OCI-LY7 (cell line): ENCODE results near the gene CTDNEP1. TPM values are rescaled to one million over a fixed set of nuclear protein-coding genes. Genes with fewer than 3 reads are reported as not detected.

Experiments
- BruUV-seq: library from RNA; stranded (reverse); fragments of 400-500 nt; replicated peaks from 2 replicates; lab custom pipeline; 2021; lab: Mats Ljungman, UMichigan
- CTCF ChIA-PET: fragments of 300-600 bp; sonication (Branson Sonifier 250); formaldehyde crosslinking; loops from one replicate; lab custom pipeline; 2022; ENCODE audit warnings: antibody characterized with exemption; ENCODE audit not compliant: unreplicated experiment; lab: Charles Lee
- POLR2A ChIA-PET: fragments of 300-600 bp; sonication (Branson Sonifier 250); formaldehyde crosslinking; loops from one replicate; lab custom pipeline; 2022; ENCODE audit warnings: antibody characterized with exemption; lab: Charles Lee
- DNase-seq: peaks from one replicate; pipeline ENCODE4 v3.0.0-alpha.2; 2015; ENCODE audit warnings: low spot score
- H2AFZ ChIP-seq: fragments of 200-600 bp; sonication (generic), shearing (Covaris generic); 2 replicates; pipeline ENCODE4 v1.6.1; 2014; ENCODE audit warnings: mild to moderate bottlenecking, antibody characterized with exemption, low read length, moderate library complexity
- H3K27ac ChIP-seq: fragments of 200-600 bp; sonication (generic); 2 replicates; pipeline ENCODE4 v1.5.1; 2014; ENCODE audit warnings: mixed run types, low read depth, mild to moderate bottlenecking, moderate library complexity, low read length, inconsistent platforms; ENCODE audit not compliant: poor library complexity, severe bottlenecking
- H3K36me3 ChIP-seq: fragments of 200-600 bp; sonication (generic); 2 replicates; pipeline ENCODE4 v1.6.1; 2014; ENCODE audit warnings: mild to moderate bottlenecking, antibody characterized with exemption, low read length, moderate library complexity, mixed read lengths; ENCODE audit not compliant: insufficient read depth
- H3K4me1 ChIP-seq: fragments of 200-600 bp; sonication (generic); 2 replicates; pipeline ENCODE4 v1.5.1; 2014; ENCODE audit warnings: mild to moderate bottlenecking, low read length; ENCODE audit not compliant: insufficient read depth, poor library complexity, severe bottlenecking
- H3K4me2 ChIP-seq: fragments of 200-600 bp; sonication (generic); 2 replicates; pipeline ENCODE4 v1.6.1; 2014; ENCODE audit warnings: mild to moderate bottlenecking, low read length
- H3K4me3 ChIP-seq: fragments of 200-600 bp; sonication (generic); 2 replicates; pipeline ENCODE4 v1.5.1; 2014; ENCODE audit warnings: mild to moderate bottlenecking, low read depth, low read length; ENCODE audit not compliant: poor library complexity, severe bottlenecking
- H3K79me2 ChIP-seq: fragments of 200-600 bp; sonication (generic); 2 replicates; pipeline ENCODE4 v1.6.1; 2016; ENCODE audit warnings: low read depth, mild to moderate bottlenecking, low read length, moderate library complexity, mixed read lengths; ENCODE audit not compliant: insufficient read depth
- H3K9me2 ChIP-seq: fragments of 200-600 bp; sonication (generic); 2 replicates; pipeline ENCODE4 v1.6.1; 2016; ENCODE audit warnings: mild to moderate bottlenecking, low read length, mixed read lengths; ENCODE audit not compliant: insufficient read depth
- H3K9me3 ChIP-seq: fragments of 200-600 bp; sonication (generic); 2 replicates; pipeline ENCODE4 v1.6.1; 2014; ENCODE audit warnings: mild to moderate bottlenecking, mixed run types, low read length, mixed read lengths
- H4K20me1 ChIP-seq: fragments of 200-600 bp; sonication (generic); 2 replicates; pipeline ENCODE4 v1.6.1; 2014; ENCODE audit warnings: mild to moderate bottlenecking, antibody characterized with exemption, low read length, moderate library complexity, mixed read lengths; ENCODE audit not compliant: insufficient read depth
- EZH2phosphoT487 ChIP-seq: fragments of 200-600 bp; sonication (generic); IDR thresholded peaks from 2 replicates; pipeline ENCODE4 v1.6.1; 2018; ENCODE audit warnings: low read depth, borderline replicate concordance, mild to moderate bottlenecking, mixed run types, antibody characterized with exemption, low read length, moderate library complexity, mixed read lengths
- intact Hi-C: fragments of 100-400 bp; cut with micrococcal nuclease; formaldehyde crosslinking; loops from one replicate; pipeline ENCODE4 v1.10.0; 2022; ENCODE audit not compliant: unreplicated experiment
- microRNA-seq: library from miRNA; unstranded; fragments of <30 nt; microRNA quantifications from one replicate; pipeline ENCODE4 v1.2.0, GENCODE V29; 2022; ENCODE audit warnings: borderline replicate concordance
- small RNA-seq: library from RNA; depleted of rRNA; stranded (forward); fragments of <200 nt; gene quantifications from one replicate; pipeline ENCODE3, GENCODE V24; 2014
- total RNA-seq, 2 experiments: library from RNA; depleted of rRNA in 1 of 2; stranded (reverse); fragments of >200 nt in 1 of 2; shearing (Covaris generic) in 1 of 2; gene quantifications; 2 replicates each; pipeline ENCODE4 v1.2.3, GENCODE V29; 2014 to 2022
- TF ChIP-seq, protein P1 (sequence below): fragments of 200-600 bp; sonication (generic); conservative IDR thresholded peaks from 2 replicates; pipeline ENCODE4 v1.5.1; 2014; ENCODE audit warnings: mild to moderate bottlenecking, antibody characterized with exemption, low read length, moderate library complexity, mixed read lengths

Gene CTDNEP1
- total RNA-seq, 2 experiments from 2014 or later = 52.1 to 173 TPM

DNA sequence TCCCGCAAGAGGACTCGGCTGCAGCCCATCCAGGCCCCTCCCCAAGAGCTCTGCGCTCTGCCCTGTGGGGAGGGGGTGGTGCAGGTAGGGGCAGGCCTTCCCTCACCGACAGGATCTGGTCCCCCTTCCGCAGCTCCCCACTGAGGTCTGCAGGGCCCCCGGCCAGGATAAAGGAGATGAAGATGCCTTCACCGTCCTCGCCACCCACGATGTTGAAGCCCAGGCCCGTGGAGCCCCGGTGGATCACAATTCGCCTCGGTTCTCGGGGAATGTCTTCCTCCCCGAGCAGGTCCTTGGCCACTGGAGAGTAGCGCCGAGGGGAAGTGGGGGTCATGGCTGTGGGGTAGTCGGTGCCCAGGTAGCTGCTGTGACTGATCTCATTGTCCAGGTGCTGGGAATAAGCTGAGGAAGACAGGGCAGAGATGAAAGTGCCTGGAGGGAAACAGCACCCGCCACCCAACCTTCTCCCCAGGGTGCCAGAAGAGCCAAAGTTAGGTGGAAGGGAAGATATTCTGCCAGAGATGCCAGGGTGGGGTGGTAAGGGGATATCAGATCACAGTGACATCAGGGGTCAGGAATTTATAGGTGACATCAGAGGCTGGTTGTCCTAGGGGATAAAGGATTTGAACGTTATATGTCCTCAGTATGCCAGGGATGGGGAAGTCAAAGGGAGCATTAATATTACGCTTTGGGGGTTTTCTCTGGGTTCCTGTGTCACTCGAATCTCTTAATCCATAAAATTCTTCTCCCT is 54.7 kb downstream of the CTDNEP1 start:
- CTCF ChIA-PET = no interaction called here
- Histone ChIP-seq H3K36me3 (peaks cover 39% of the 10 kb centered on the region), H3K4me1 (no peaks in the 10 kb centered on the region), H3K9me2 (no peaks in the 10 kb centered on the region), H3K4me3 (no peak overlapping the region), H4K20me1 (no peaks in the 10 kb centered on the region), H3K79me2 (no peaks in the 10 kb centered on the region), H2AFZ (no peak overlapping the region), H3K9me3 (no peaks in the 10 kb centered on the region), H3K4me2 (no peak overlapping the region), H3K27ac (no peak overlapping the region)
- DNase-seq = no peak
- POLR2A ChIA-PET = no interaction called here
- intact Hi-C loops = no loop called here
- TF ChIP-seq EZH2phosphoT487 = no peak
- TF ChIP-seq, protein P1, sequence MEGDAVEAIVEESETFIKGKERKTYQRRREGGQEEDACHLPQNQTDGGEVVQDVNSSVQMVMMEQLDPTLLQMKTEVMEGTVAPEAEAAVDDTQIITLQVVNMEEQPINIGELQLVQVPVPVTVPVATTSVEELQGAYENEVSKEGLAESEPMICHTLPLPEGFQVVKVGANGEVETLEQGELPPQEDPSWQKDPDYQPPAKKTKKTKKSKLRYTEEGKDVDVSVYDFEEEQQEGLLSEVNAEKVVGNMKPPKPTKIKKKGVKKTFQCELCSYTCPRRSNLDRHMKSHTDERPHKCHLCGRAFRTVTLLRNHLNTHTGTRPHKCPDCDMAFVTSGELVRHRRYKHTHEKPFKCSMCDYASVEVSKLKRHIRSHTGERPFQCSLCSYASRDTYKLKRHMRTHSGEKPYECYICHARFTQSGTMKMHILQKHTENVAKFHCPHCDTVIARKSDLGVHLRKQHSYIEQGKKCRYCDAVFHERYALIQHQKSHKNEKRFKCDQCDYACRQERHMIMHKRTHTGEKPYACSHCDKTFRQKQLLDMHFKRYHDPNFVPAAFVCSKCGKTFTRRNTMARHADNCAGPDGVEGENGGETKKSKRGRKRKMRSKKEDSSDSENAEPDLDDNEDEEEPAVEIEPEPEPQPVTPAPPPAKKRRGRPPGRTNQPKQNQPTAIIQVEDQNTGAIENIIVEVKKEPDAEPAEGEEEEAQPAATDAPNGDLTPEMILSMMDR = no peak
- no TSS peak for BruUV-seq

DNA sequence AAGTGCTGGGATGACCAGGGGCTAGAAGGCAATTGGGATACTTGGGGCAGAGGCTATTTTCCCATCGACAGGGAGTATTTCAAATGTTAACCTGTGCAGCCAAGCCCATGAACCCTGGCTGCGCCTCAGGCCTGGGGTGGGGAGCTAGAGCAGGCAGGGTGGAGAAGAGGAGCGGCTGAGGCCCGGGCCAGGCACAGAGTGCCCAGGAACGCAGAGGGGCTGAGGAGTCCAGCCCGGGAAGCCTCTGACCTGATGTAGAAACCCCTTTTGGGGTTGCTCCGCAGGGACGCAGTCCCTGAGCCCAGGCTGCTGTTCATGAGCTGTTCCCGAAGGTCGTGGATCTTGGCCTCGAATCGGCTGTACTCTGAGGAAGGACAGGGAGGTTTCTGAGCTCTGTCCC is 55.6 kb downstream of the CTDNEP1 start:
- CTCF ChIA-PET = no interaction called here
- intact Hi-C loops = no loop called here
- no peak overlapping the region for H3K4me2 ChIP-seq
- H3K36me3 ChIP-seq = peaks cover 38% of the 10 kb centered on the region
- POLR2A ChIA-PET = no interaction called here
- no peaks in the 10 kb centered on the region for H3K9me3 ChIP-seq
- no peak overlapping the region for H2AFZ ChIP-seq
- H3K4me3 ChIP-seq = no peak overlapping the region
- H3K79me2 ChIP-seq = no peaks in the 10 kb centered on the region
- H3K4me1 ChIP-seq = no peaks in the 10 kb centered on the region
- BruUV-seq = no TSS peak
- no peak overlapping the region for H3K27ac ChIP-seq
- TF ChIP-seq, protein P1 = no peak
- no peak for TF ChIP-seq EZH2phosphoT487
- no peak for DNase-seq
- H3K9me2 ChIP-seq = no peaks in the 10 kb centered on the region
- H4K20me1 ChIP-seq = no peaks in the 10 kb centered on the region

Small RNAs within 50 kb of the gene (microRNA-seq; reads per million reads assigned to microRNA genes)
- 3,254 reads per million, percentile 89 among the genes with 10 or more reads in this experiment for gene MIR324

Small RNAs within 50 kb of the gene (small RNA-seq; reads per million reads assigned to genes)
- gene MIR324 = 0.21 reads per million
- gene RF00019 = not detected

Other genes with a start within 250 kb of the CTDNEP1 start
Only the 30 nearest of the 35 such genes appear.
- 0.77 and 2.8 TPM in 2 replicates for gene SLC16A13, start 215.7 kb downstream of the CTDNEP1 start, total RNA-seq (2014; rRNA removed; shearing (Covaris generic))
- 18.3 and 22.5 TPM in 2 replicates for gene SLC16A13, start 215.7 kb downstream of the CTDNEP1 start, total RNA-seq (2022)
- not detected in 2 replicates for gene SLC16A11, start 207.6 kb downstream of the CTDNEP1 start, total RNA-seq (2014; rRNA removed; shearing (Covaris generic))
- not detected in 2 replicates for gene SLC16A11, start 207.6 kb downstream of the CTDNEP1 start, total RNA-seq (2022)
- not detected in 2 replicates for gene CLEC10A, start 171.5 kb downstream of the CTDNEP1 start, total RNA-seq (2014; rRNA removed; shearing (Covaris generic))
- gene CLEC10A, start 171.5 kb downstream of the CTDNEP1 start, total RNA-seq (2022) = not detected in 2 replicates
- not detected in 2 replicates for gene ASGR2, start 136.9 kb downstream of the CTDNEP1 start, total RNA-seq (2014; rRNA removed; shearing (Covaris generic))
- not detected in 2 replicates for gene ASGR2, start 136.9 kb downstream of the CTDNEP1 start, total RNA-seq (2022)
- 0.23 and 1.1 TPM in 2 replicates for gene ASGR1, start 72.4 kb downstream of the CTDNEP1 start, total RNA-seq (2014; rRNA removed; shearing (Covaris generic))
- 0.85 and 1.2 TPM in 2 replicates for gene ASGR1, start 72.4 kb downstream of the CTDNEP1 start, total RNA-seq (2022)
- 9.0 and 15.4 TPM in 2 replicates for gene DLG4, start 31.9 kb downstream of the CTDNEP1 start, total RNA-seq (2014; rRNA removed; shearing (Covaris generic))
- 27.3 and 30.2 TPM in 2 replicates for gene DLG4, start 31.9 kb downstream of the CTDNEP1 start, total RNA-seq (2022)
- gene ACADVL, start 31.8 kb downstream of the CTDNEP1 start, total RNA-seq (2014; rRNA removed; shearing (Covaris generic)) = 226 and 297 TPM in 2 replicates
- gene ACADVL, start 31.8 kb downstream of the CTDNEP1 start, total RNA-seq (2022) = 204 and 238 TPM in 2 replicates
- 84.3 and 98.8 TPM in 2 replicates for gene DVL2, start 17.2 kb downstream of the CTDNEP1 start, total RNA-seq (2014; rRNA removed; shearing (Covaris generic))
- 99.9 and 100 TPM in 2 replicates for gene DVL2, start 17.2 kb downstream of the CTDNEP1 start, total RNA-seq (2022)
- gene PHF23, start 12.3 kb downstream of the CTDNEP1 start, total RNA-seq (2014; rRNA removed; shearing (Covaris generic)) = 47.7 and 50.8 TPM in 2 replicates
- 36.5 and 43.3 TPM in 2 replicates for gene PHF23, start 12.3 kb downstream of the CTDNEP1 start, total RNA-seq (2022)
- 106 and 128 TPM in 2 replicates for gene GABARAP, start 9.3 kb downstream of the CTDNEP1 start, total RNA-seq (2014; rRNA removed; shearing (Covaris generic))
- gene GABARAP, start 9.3 kb downstream of the CTDNEP1 start, total RNA-seq (2022) = 199 and 207 TPM in 2 replicates
- gene ELP5, start 481 bp upstream of the CTDNEP1 start, total RNA-seq (2014; rRNA removed; shearing (Covaris generic)) = 71.7 and 84.6 TPM in 2 replicates
- 96.8 and 97.3 TPM in 2 replicates for gene ELP5, start 481 bp upstream of the CTDNEP1 start, total RNA-seq (2022)
- 0.28 TPM in 1 of 2 replicates, not detected in the other for gene CLDN7, start 10.7 kb upstream of the CTDNEP1 start, total RNA-seq (2014; rRNA removed; shearing (Covaris generic))
- 0.32 and 0.65 TPM in 2 replicates for gene CLDN7, start 10.7 kb upstream of the CTDNEP1 start, total RNA-seq (2022)
- 0.49 and 0.63 TPM in 2 replicates for gene SLC2A4, start 30.0 kb upstream of the CTDNEP1 start, total RNA-seq (2014; rRNA removed; shearing (Covaris generic))
- gene SLC2A4, start 30.0 kb upstream of the CTDNEP1 start, total RNA-seq (2022) = 0.30 and 0.61 TPM in 2 replicates
- gene YBX2, start 42.9 kb upstream of the CTDNEP1 start, total RNA-seq (2014; rRNA removed; shearing (Covaris generic)) = 9.8 and 12.8 TPM in 2 replicates
- 6.7 and 11.8 TPM in 2 replicates for gene YBX2, start 42.9 kb upstream of the CTDNEP1 start, total RNA-seq (2022)
- gene EIF5A, start 55.9 kb upstream of the CTDNEP1 start, total RNA-seq (2014; rRNA removed; shearing (Covaris generic)) = 491 and 519 TPM in 2 replicates
- gene EIF5A, start 55.9 kb upstream of the CTDNEP1 start, total RNA-seq (2022) = 692 and 803 TPM in 2 replicates
- 70.4 and 70.5 TPM in 2 replicates for gene GPS2, start 63.6 kb upstream of the CTDNEP1 start, total RNA-seq (2014; rRNA removed; shearing (Covaris generic))
- 75.0 and 80.8 TPM in 2 replicates for gene GPS2, start 63.6 kb upstream of the CTDNEP1 start, total RNA-seq (2022)
- 30.2 and 34.7 TPM in 2 replicates for gene NEURL4, start 77.6 kb upstream of the CTDNEP1 start, total RNA-seq (2014; rRNA removed; shearing (Covaris generic))
- 50.2 and 66.8 TPM in 2 replicates for gene NEURL4, start 77.6 kb upstream of the CTDNEP1 start, total RNA-seq (2022)
- 113 and 117 TPM in 2 replicates for gene ACAP1, start 84.8 kb upstream of the CTDNEP1 start, total RNA-seq (2014; rRNA removed; shearing (Covaris generic))
- 256 and 259 TPM in 2 replicates for gene ACAP1, start 84.8 kb upstream of the CTDNEP1 start, total RNA-seq (2022)
- 4.1 and 6.0 TPM in 2 replicates for gene KCTD11, start 100.4 kb upstream of the CTDNEP1 start, total RNA-seq (2014; rRNA removed; shearing (Covaris generic))
- 7.6 and 8.6 TPM in 2 replicates for gene KCTD11, start 100.4 kb upstream of the CTDNEP1 start, total RNA-seq (2022)
- gene TMEM95, start 103.4 kb upstream of the CTDNEP1 start, total RNA-seq (2014; rRNA removed; shearing (Covaris generic)) = not detected in 2 replicates
- 0.31 TPM in 1 of 2 replicates, not detected in the other for gene TMEM95, start 103.4 kb upstream of the CTDNEP1 start, total RNA-seq (2022)
- gene TNK1, start 129.4 kb upstream of the CTDNEP1 start, total RNA-seq (2014; rRNA removed; shearing (Covaris generic)) = 2.9 and 5.0 TPM in 2 replicates
- gene TNK1, start 129.4 kb upstream of the CTDNEP1 start, total RNA-seq (2022) = 4.8 and 6.4 TPM in 2 replicates
- gene PLSCR3, start 142.8 kb upstream of the CTDNEP1 start, total RNA-seq (2014; rRNA removed; shearing (Covaris generic)) = 8.9 and 15.3 TPM in 2 replicates
- gene PLSCR3, start 142.8 kb upstream of the CTDNEP1 start, total RNA-seq (2022) = 23.1 and 27.6 TPM in 2 replicates
- gene TMEM256, start 152.4 kb upstream of the CTDNEP1 start, total RNA-seq (2014; rRNA removed; shearing (Covaris generic)) = 108 and 165 TPM in 2 replicates
- gene TMEM256, start 152.4 kb upstream of the CTDNEP1 start, total RNA-seq (2022) = 96.6 and 107 TPM in 2 replicates
- gene NLGN2, start 156.1 kb upstream of the CTDNEP1 start, total RNA-seq (2014; rRNA removed; shearing (Covaris generic)) = 0.06 TPM in 1 of 2 replicates, not detected in the other
- 1.2 TPM in 1 of 2 replicates, not detected in the other for gene NLGN2, start 156.1 kb upstream of the CTDNEP1 start, total RNA-seq (2022)
- gene SPEM1, start 168.6 kb upstream of the CTDNEP1 start, total RNA-seq (2014; rRNA removed; shearing (Covaris generic)) = not detected in 2 replicates
- gene SPEM1, start 168.6 kb upstream of the CTDNEP1 start, total RNA-seq (2022) = not detected in 2 replicates
- not detected in 2 replicates for gene SPEM2, start 173.9 kb upstream of the CTDNEP1 start, total RNA-seq (2014; rRNA removed; shearing (Covaris generic))
- not detected in 2 replicates for gene SPEM2, start 173.9 kb upstream of the CTDNEP1 start, total RNA-seq (2022)
- gene SPEM3, start 177.1 kb upstream of the CTDNEP1 start, total RNA-seq (2014; rRNA removed; shearing (Covaris generic)) = not detected in 2 replicates
- not detected in 2 replicates for gene SPEM3, start 177.1 kb upstream of the CTDNEP1 start, total RNA-seq (2022)
- gene TMEM102, start 183.7 kb upstream of the CTDNEP1 start, total RNA-seq (2014; rRNA removed; shearing (Covaris generic)) = 13.4 and 15.6 TPM in 2 replicates
- 16.6 and 18.9 TPM in 2 replicates for gene TMEM102, start 183.7 kb upstream of the CTDNEP1 start, total RNA-seq (2022)
- 1.3 and 2.8 TPM in 2 replicates for gene FGF11, start 187.8 kb upstream of the CTDNEP1 start, total RNA-seq (2014; rRNA removed; shearing (Covaris generic))
- 9.9 and 11.0 TPM in 2 replicates for gene FGF11, start 187.8 kb upstream of the CTDNEP1 start, total RNA-seq (2022)
- 12.7 and 13.2 TPM in 2 replicates for gene CHRNB1, start 193.3 kb upstream of the CTDNEP1 start, total RNA-seq (2014; rRNA removed; shearing (Covaris generic))
- gene CHRNB1, start 193.3 kb upstream of the CTDNEP1 start, total RNA-seq (2022) = 13.4 and 15.6 TPM in 2 replicates